ENCODE measurements around the gene RTF2.

The RTF2 gene

DNA sequence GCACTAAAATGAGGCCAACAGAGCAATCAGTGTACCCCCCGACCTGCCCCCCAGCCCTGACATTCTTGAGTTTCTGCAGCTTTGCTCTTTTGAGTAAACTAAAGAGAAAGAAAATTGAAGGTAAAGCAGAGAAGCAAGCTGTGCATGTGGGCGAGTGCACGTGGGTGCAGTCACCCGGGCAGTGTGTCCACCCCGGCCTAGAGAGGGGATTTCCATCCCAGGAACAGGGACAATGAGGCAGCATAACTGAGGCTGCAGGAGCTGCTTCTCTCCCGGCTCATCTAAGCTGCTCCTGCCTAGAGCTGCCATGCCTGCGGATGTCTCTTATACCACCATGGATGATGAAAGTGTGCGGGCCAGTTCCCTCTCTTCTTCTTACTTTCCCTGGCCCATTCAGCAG is 39.5 kb upstream of the RTF2 start:
- TF ChIP-seq JUND (IDR thresholded peaks at IDR 0.05; ENCODE audit: low read depth), result no peak
- in situ Hi-C loops (cut with HindIII; ENCODE audit: low pct_unique_long_range_greater_than_20kb, low sequenced_read_pairs), result no loop called here
- DNase-seq (ENCODE audit: low read depth in 1 of 2, low spot score in 1 of 2), result no peak

DNA sequence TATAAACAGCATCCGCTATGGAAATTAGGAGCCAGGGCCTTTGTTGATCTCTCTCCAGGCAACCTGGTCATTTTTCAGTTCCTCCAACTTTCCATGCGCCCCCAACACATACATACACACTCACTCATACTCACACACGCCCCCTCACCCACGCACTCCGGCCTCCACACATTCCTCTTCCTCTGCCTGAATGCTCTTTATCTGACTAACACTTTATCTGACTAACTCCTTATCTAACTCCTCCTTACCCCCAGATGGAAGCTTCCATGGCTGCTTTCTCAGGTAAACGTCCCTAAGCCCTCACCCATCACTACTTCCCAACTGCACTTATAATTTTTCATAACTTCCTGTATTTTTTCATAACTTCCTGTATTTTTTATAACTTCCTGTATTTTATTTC is 38.9 kb upstream of the RTF2 start:
- DNase-seq (ENCODE audit: low read depth in 1 of 2, low spot score in 1 of 2), result no peak
- no peak for TF ChIP-seq JUND (IDR thresholded peaks at IDR 0.05; ENCODE audit: low read depth)
- in situ Hi-C loops (cut with HindIII; ENCODE audit: low pct_unique_long_range_greater_than_20kb, low sequenced_read_pairs), result no loop called here

DNA sequence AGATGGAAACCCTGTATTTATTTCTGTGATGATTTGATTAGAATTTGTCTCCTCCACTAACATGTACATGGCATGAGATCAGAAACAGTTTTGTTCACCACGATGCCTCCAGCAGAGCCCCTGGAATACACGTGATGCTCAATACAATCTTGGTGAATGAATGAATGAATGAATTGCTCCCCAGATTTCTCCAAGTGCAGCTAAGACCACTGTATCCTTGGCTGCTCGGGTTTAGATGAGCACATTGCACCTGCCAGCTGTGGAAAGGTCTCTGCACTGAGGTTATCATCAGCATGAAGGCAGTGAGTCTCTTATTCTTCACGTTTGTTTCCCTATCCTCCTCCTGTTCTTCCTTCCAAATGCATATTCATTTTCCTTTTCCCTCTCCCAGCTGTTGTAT is 38.5 kb upstream of the RTF2 start:
- in situ Hi-C loops (cut with HindIII; ENCODE audit: low pct_unique_long_range_greater_than_20kb, low sequenced_read_pairs), result no loop called here
- no peak for DNase-seq (ENCODE audit: low read depth in 1 of 2, low spot score in 1 of 2)
- no peak for TF ChIP-seq JUND (IDR thresholded peaks at IDR 0.05; ENCODE audit: low read depth)

DNA sequence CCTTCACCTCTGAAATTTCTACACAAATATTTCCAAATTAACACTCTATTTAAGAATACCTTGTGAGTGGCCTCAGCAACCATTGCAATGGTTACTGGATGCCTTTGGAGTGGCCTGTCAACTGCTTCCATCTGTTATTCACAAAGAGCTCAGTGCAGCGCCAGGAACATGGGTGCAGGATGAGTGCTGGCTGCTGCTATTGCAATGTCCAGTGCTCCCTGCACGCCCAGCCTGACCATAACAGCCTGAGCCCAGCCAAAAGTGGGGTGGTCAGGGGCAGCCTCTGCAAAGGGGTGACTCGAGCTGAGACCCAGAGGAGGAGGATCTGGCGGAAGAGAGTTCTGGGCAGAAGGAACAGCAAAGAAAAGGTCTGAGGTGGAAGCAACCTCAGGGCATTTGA is 38.0 kb upstream of the RTF2 start:
- in situ Hi-C loops (cut with HindIII; ENCODE audit: low pct_unique_long_range_greater_than_20kb, low sequenced_read_pairs), result no loop called here
- TF ChIP-seq JUND (IDR thresholded peaks at IDR 0.05; ENCODE audit: low read depth), result no peak
- no peak for DNase-seq (ENCODE audit: low read depth in 1 of 2, low spot score in 1 of 2)

DNA sequence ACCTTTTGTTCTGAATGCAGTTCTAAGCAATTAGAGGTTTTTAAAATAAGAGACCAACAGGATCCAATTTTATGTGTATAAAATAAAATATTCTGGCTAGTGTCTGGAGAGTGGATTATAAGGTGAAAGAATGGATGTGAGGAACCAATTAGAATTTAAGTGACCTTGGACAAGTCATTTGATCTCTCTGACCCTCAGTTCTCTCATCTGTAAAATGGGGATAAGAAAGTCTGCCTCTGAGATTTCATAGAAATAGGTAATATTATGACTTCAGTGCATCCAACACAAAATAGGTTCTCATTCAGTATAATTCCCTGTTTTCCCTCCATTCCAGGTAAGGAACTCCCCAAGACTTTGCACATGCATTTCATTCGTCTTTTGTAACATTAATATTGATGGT is 37.5 kb upstream of the RTF2 start:
- in situ Hi-C loops (cut with HindIII; ENCODE audit: low pct_unique_long_range_greater_than_20kb, low sequenced_read_pairs), result no loop called here
- no peak for TF ChIP-seq JUND (IDR thresholded peaks at IDR 0.05; ENCODE audit: low read depth)
- no peak for DNase-seq (ENCODE audit: low read depth in 1 of 2, low spot score in 1 of 2)

DNA sequence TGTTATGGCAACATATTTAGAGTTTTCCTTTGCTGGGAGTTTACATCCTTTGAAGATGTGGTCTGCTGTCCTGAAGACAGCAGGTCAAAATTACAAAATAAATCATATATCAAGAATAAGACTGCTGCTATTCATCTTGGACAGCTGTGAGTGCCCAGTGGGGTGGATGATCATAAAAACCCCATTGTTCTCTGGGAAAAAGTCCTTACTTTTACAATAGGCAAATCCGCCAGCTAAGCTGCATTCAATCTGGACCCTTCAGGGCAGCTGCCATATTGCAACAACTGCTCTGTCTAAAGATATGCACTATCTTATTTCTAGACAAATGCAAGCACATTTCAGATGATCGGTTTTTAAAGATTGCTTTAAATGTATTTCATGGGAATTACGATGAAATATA is 37.0 kb upstream of the RTF2 start:
- no peak for TF ChIP-seq JUND (IDR thresholded peaks at IDR 0.05; ENCODE audit: low read depth)
- in situ Hi-C loops (cut with HindIII; ENCODE audit: low pct_unique_long_range_greater_than_20kb, low sequenced_read_pairs), result no loop called here
- no peak for DNase-seq (ENCODE audit: low read depth in 1 of 2, low spot score in 1 of 2)

DNA sequence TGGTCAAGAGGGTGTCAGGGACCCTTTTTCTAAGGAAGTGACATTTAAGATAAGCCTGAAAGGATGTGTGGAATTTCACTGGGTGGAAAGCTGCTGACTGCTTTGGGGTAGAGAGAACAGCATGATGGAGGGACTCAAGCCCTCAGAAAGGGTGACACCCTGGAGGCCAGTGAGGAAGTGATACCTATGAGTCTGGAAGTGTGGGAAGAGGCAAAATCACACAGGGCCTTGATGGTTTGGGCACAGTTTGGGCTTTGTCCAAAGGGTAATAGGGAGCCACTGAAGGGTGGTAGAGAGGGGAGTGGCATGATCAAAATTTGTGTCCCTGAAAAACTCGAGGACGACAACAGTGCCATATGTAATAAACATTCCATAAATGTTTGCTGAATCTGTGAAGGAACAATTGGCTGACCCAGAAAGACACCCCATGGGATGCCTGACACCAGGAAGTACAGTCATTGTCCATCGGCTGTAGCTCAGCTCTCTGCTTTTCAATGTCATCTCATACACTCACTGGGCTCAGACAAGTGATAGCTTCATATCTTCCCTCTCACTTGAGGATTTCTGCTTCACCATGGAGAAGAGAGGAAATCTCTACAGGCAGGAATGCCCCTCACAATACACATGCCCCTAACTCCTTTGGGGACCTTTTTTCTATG is 35.1 kb upstream of the RTF2 start:
- in situ Hi-C loops (cut with HindIII; ENCODE audit: low pct_unique_long_range_greater_than_20kb, low sequenced_read_pairs), result no loop called here
- DNase-seq (ENCODE audit: low read depth in 1 of 2, low spot score in 1 of 2), result no peak
- TF ChIP-seq JUND (IDR thresholded peaks at IDR 0.05; ENCODE audit: low read depth), result no peak

DNA sequence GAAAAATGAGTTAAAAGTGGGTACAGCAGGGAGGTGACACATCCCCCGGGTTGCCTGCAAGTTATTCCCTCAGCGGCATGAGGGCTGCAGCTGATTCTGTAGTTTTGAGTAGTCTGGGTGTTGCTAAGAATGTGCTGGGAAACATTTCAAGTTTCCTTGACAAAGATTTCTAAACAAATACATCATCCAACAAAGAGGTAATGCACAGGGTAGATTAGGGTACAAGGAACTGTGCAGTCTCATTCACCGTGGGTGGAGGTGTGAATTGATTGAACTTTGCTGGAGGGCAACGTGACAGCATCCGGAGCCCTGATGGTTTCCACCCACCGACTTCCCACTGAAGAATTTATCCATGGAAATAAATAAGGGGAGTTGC is 34.6 kb upstream of the RTF2 start:
- in situ Hi-C loops (cut with HindIII; ENCODE audit: low pct_unique_long_range_greater_than_20kb, low sequenced_read_pairs), result no loop called here
- TF ChIP-seq JUND (IDR thresholded peaks at IDR 0.05; ENCODE audit: low read depth), result no peak
- no peak for DNase-seq (ENCODE audit: low read depth in 1 of 2, low spot score in 1 of 2)

DNA sequence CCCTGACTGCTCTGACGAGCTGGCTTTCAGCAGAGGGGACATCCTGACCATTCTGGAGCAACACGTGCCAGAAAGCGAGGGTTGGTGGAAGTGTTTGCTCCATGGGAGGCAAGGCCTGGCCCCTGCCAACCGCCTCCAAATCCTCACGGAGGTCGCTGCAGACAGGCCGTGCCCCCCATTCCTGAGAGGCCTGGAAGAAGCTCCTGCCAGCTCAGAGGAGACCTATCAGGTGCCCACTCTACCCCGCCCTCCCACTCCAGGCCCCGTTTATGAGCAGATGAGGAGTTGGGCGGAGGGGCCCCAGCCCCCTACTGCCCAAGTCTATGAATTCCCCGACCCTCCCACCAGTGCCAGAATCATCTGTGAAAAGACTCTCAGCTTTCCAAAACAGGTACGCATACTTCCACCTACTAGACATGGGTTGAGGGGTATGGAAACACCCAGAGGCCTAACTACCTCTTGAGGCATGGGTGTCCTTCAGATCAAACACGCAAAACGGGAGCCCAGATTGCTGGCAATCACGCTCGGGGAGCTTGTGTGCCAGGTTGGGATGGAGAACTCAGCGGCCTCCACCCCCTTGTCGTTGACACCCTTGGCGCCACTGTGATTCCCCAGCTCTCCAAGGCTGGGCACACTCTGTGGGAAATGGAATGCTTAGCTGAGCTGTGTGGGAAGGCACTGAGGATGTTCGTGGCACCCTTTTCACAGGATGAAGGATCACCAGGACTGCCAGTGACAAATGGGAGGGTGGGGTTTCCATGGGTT is 31.0 kb upstream of the RTF2 start:
- in situ Hi-C loops (cut with HindIII; ENCODE audit: low pct_unique_long_range_greater_than_20kb, low sequenced_read_pairs), result no loop called here
- no peak for TF ChIP-seq JUND (IDR thresholded peaks at IDR 0.05; ENCODE audit: low read depth)

DNA sequence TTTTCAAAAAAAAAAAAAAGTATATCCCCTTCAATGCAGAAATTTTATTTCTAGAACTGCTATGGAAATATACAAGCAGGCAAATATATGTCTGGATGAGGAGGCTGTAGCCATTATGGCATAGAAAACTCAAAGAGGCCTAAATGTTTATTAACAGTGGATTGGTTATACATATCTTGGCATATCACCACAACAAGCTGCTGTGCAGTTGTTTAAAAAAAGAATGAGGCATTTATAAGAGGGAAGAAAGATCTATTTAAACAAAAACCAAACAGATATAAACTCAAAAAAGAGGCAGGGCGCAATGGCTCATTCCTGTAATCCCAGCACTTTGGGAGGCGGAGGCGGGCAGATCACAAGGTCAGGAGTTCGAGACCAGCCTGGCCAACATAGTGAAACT is 30.1 kb upstream of the RTF2 start:
- TF ChIP-seq JUND (IDR thresholded peaks at IDR 0.05; ENCODE audit: low read depth), result no peak
- in situ Hi-C loops (cut with HindIII; ENCODE audit: low pct_unique_long_range_greater_than_20kb, low sequenced_read_pairs), result no loop called here
- no peak for DNase-seq (ENCODE audit: low read depth in 1 of 2, low spot score in 1 of 2)

More for the DNA sequence above, 31.0 kb upstream of the RTF2 start:
- DNase-seq (ENCODE audit: low read depth in 1 of 2, low spot score in 1 of 2), result no peak

DNA sequence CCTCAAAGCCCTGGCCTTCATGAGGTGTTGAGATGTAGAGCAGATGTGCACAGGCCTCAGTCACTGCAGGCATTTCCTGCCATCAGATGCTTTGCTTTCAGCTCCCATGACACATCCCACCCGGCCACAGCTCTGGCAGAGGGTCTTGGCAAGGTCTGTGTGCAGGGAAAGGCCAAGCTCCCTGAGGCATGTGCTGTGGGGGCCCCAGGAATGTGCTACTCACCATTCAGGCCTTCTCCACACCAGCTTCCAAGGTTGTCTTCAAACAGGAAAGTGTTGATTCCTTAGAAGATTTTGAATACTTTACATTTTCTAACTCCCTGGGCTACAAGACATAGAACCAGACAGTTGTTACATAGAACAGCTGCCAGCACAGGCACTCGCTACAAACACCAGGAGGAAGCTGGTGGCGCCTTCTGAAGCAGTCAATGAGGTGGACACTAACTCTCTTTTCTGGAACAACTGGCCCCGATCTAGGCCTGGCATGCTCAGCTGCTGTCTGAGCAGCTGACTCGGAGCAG is 28.6 kb upstream of the RTF2 start:
- in situ Hi-C loops (cut with HindIII; ENCODE audit: low pct_unique_long_range_greater_than_20kb, low sequenced_read_pairs), result no loop called here
- TF ChIP-seq JUND (IDR thresholded peaks at IDR 0.05; ENCODE audit: low read depth), result no peak
- DNase-seq (ENCODE audit: low read depth in 1 of 2, low spot score in 1 of 2), result no peak

DNA sequence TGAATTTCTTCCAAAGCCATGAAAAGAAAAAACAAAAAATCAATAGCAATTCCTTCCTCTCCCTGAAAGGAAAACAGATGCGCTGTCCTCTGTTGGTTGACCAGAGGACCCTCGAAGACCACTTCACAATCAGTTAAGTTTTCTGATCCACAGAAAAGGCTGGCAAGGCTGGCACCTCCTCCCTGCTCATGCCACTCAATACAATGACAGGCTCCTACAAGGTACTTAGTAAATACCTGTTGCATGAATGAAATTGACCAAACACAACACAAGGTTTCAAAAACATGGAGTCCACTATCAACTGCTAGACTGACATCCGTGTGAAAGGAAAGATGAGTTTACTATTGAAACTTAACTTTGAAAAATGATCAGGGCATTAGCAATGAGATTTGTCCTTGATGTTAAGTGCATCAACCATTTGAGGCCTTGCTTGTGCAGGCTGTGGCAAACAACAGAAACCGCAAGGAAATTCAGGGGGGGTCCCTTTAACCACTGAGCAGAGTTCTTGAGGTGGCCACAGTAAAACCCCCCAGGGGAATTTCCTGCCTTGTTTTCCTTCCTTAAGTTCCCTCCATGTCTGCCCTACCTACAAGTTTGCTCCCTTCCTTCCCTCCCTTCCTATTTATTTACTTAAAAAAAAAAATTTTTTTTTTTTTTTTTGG is 27.9 kb upstream of the RTF2 start:
- no peak for DNase-seq (ENCODE audit: low read depth in 1 of 2, low spot score in 1 of 2)
- in situ Hi-C loops (cut with HindIII; ENCODE audit: low pct_unique_long_range_greater_than_20kb, low sequenced_read_pairs), result no loop called here
- no peak for TF ChIP-seq JUND (IDR thresholded peaks at IDR 0.05; ENCODE audit: low read depth)

Data from T47D (cell line).